Tibial artery (tissue), 4 donors: ENCODE results near the gene SIN3A.

Experiments
- DNase-seq, 2 donors: peaks; one replicate each; pipeline ENCODE4 v3.0.0-alpha.2; 2019
- H3K27ac ChIP-seq, 2 donors: fragments of 200-600 bp; sonication (generic) in 1 of 2; 1 replicate in 1 of 2; 2 replicates in 1 of 2; pipeline ENCODE4 v1.5.1; 2018 to 2019; ENCODE audit warnings: mild to moderate bottlenecking in 1 of 2
- H3K27me3 ChIP-seq, 2 donors: fragments of 200-600 bp; sonication (generic) in 1 of 2; one replicate each; pipeline versions ENCODE4 v1.5.1 to v1.6.0; 2016 to 2019
- H3K36me3 ChIP-seq, 3 donors: fragments of 200-600 bp; sonication (generic) in 2 of 3; one replicate each; pipeline ENCODE4 v1.5.1; 2016 to 2019; ENCODE audit warnings: mild to moderate bottlenecking in 2 of 3
- H3K4me1 ChIP-seq, 4 donors: fragments of 200-600 bp; sonication (generic) in 2 of 4; 1 replicate in 3 of 4; 2 replicates in 1 of 4; pipeline ENCODE4 v1.5.1; 2016 to 2019
- H3K4me3 ChIP-seq, 2 donors: fragments of 200-600 bp; sonication (generic) in 1 of 2; 1 replicate in 1 of 2; 2 replicates in 1 of 2; pipeline ENCODE4 v1.5.1; 2018 to 2019; ENCODE audit warnings: mild to moderate bottlenecking in 2 of 2
- H3K9me3 ChIP-seq, 3 donors: fragments of 200-600 bp; sonication (generic) in 1 of 3; one replicate each; pipeline ENCODE4 v1.5.1; 2016 to 2019
- CTCF ChIP-seq, 2 experiments: fragments of 200-600 bp in 1 of 2; fragments of 450-650 bp in 1 of 2; IDR thresholded peaks; one replicate each; pipeline ENCODE4 v1.5.1; 2017 to 2019; ENCODE audit warnings: antibody characterized with exemption in 2 of 2, mild to moderate bottlenecking in 1 of 2, moderate library complexity in 1 of 2
- intact Hi-C: fragments of 100-400 bp; cut with DNase I; formaldehyde crosslinking; loops from one replicate; pipeline ENCODE4 v1.15.0; 2023; ENCODE audit warnings: low total_unique reads

SIN3A gene

GRCh38 chr15:75360391-75360790, 91.1 kb downstream of the SIN3A start:
- H3K27ac ChIP-seq: no peak overlapping the region
- no peaks in the 10 kb centered on the region for H3K9me3 ChIP-seq
- H3K36me3 ChIP-seq: peaks cover 35 to 100% (median 93%) of the 10 kb centered on the region in 3 donors
- intact Hi-C loops: loop anchor here (10.0 kb wide), 1 partner anchor 404 kb away; no protein-coding TSS in a partner anchor
- no peaks in the 10 kb centered on the region for H3K4me1 ChIP-seq
- no peak overlapping the region for H3K4me3 ChIP-seq
- DNase-seq: no peak
- no peaks in the 10 kb centered on the region for H3K27me3 ChIP-seq
- TF ChIP-seq CTCF (IDR thresholded peaks at IDR 0.05): no peak

DNA sequence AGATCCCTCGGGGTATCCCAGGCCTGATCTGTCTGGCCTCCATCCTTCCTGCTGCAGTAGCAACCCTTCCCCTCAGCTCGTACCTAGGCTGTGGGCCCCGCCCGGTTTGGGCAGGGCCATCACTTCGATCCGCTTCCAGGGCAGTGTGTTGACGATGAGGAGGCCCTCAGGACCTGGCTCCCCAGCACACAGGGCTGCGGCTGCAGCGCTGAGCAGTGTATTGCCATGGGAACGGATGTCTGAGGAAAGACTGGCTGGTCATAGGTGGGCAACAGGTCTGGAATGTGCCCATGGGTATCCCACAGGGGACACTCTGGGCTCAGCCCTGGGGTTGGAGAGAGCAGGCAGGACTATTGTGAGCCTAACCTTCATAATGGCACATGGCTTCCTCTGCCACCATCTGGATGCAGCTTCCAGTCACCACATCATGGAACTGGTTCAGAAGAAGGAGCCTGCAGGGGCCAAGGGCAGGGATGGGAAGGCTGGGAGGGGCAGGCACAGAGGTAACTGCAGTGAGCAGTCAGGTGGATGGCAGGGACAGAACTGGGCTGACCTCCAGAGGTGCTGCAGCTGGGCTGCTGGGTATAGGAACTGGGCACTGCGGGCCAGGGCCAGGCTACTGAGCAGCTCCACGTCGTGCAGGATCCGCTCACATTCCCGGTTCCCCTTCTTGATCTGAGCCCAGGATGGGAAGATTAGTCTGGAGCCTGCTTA, 91.8 kb downstream of the SIN3A start:
- Histone ChIP-seq H3K9me3 (no peaks in the 10 kb centered on the region), H3K27ac (no peak overlapping the region), H3K4me3 (no peak overlapping the region), H3K36me3 (peaks cover 35 to 100% (median 90%) of the 10 kb centered on the region in 3 donors), H3K4me1 (no peaks in the 10 kb centered on the region), H3K27me3 (no peaks in the 10 kb centered on the region)
- intact Hi-C loops: loop anchor here (10.0 kb wide), 1 partner anchor 405 kb away; no protein-coding TSS in a partner anchor
- DNase-seq: no peak
- TF ChIP-seq CTCF (IDR thresholded peaks at IDR 0.05): no peak

DNA sequence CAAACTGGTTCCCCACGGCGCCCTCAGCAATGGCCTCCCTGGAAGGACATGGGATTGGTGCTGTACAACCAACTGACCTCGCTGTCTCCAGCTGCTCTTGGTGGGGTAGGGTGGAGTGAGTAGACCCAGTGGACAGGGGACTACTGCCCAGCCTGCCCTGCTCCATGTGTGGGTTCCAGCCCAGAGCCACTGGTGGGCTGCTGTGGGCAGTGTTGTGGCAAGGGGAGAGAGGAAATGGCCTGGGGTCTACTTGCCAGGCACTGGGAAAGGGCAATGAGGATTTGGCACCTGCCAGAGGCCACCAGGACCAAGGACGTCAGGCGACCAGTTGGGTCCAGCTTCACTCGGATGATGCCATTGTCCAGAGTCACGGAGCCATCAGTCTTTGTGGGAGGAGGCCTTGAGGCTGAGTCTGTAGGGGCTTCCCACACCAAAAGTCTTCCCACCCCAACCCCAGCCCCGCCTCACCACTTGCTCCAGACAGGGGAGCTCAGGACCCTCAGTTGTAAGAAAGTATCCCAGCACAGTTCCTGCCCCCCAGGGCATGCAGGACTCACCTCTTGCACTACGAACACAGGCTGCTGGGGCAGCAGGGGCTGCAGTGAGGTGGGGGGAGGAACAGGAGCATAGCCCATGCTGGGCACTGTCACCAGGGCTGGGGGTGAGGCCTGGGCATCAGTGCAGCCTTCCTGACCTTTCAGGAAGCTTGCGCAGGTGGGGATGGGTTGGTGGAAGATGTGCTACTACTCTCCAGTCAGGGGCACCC, 92.5 kb downstream of the SIN3A start:
- Histone ChIP-seq H3K27me3 (no peaks in the 10 kb centered on the region), H3K4me3 (no peak overlapping the region), H3K9me3 (no peaks in the 10 kb centered on the region), H3K36me3 (peaks cover 28 to 100% (median 82%) of the 10 kb centered on the region in 3 donors), H3K27ac (no peak overlapping the region), H3K4me1 (no peaks in the 10 kb centered on the region)
- intact Hi-C loops: no loop called here
- DNase-seq: no peak
- TF ChIP-seq CTCF (IDR thresholded peaks at IDR 0.05): no peak

GRCh38 chr15:75357976-75358673, 93.4 kb downstream of the SIN3A start:
- Histone ChIP-seq H3K36me3 (peaks cover 27 to 98% (median 74%) of the 10 kb centered on the region in 3 donors), H3K27me3 (no peaks in the 10 kb centered on the region)
- no peak for TF ChIP-seq CTCF (IDR thresholded peaks at IDR 0.05)

DNA sequence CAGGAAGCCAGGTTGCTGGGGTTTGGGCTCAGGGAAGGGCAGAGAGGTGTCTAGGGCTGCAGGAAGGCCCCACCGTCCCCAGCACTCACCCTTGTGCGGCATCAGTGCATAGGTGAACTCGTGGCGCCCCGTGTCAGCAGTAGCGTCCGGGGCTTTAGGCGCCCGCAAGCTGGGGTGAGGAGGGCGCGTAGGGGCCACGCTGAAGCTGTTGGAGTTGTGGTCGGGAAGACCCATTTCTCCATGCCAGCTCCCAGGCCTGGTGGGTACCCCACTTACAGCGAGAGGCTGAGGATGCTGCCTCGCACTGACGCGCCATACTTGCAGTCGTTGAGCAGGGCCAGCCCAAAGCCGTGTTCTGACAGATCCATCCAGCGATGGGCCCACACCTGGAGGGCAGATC, 95.0 kb downstream of the SIN3A start:
- intact Hi-C loops: no loop called here
- no peak for DNase-seq
- H3K36me3 ChIP-seq: peaks cover 19 to 82% (median 58%) of the 10 kb centered on the region in 3 donors
- no peaks in the 10 kb centered on the region for H3K9me3 ChIP-seq
- no peak for TF ChIP-seq CTCF (IDR thresholded peaks at IDR 0.05)
- H3K4me3 ChIP-seq: no peak overlapping the region
- no peak overlapping the region for H3K27ac ChIP-seq
- no peaks in the 10 kb centered on the region for H3K4me1 ChIP-seq
- no peaks in the 10 kb centered on the region for H3K27me3 ChIP-seq

More at GRCh38 chr15:75357976-75358673, 93.4 kb downstream of the SIN3A start:
- no peaks in the 10 kb centered on the region for H3K9me3 ChIP-seq
- DNase-seq: no peak
- intact Hi-C loops: no loop called here
- no peak overlapping the region for H3K4me3 ChIP-seq
- no peak overlapping the region for H3K27ac ChIP-seq
- no peaks in the 10 kb centered on the region for H3K4me1 ChIP-seq
